Astrocyte (in vitro differentiated cells and primary cell): ENCODE measurements around the gene VWC2L. TPM values are rescaled to one million over a fixed set of nuclear protein-coding genes. Genes with fewer than 3 reads are reported as not detected.

Experiments
- DNase-seq: peaks from one replicate; pipeline ENCODE4 v3.0.0-alpha.2; 2010; ENCODE audit warnings: low read depth
- FAIRE-seq: peaks from 2 replicates; lab custom pipeline; 2011; peaks lifted over from hg19 to GRCh38; lab: Jason Lieb, UNC
- H2AFZ ChIP-seq: 2 replicates; pipeline ENCODE4 v1.6.0; 2012; ENCODE audit warnings: low read depth, low read length, inconsistent platforms
- H3K27ac ChIP-seq: 2 replicates; pipeline ENCODE4 v1.5.1; 2011; ENCODE audit warnings: low read depth, low read length, inconsistent platforms
- H3K27me3 ChIP-seq: 2 replicates; pipeline ENCODE4 v1.6.0; 2011; ENCODE audit warnings: low read length, inconsistent platforms; ENCODE audit not compliant: insufficient read depth
- H3K36me3 ChIP-seq: 2 replicates; pipeline ENCODE4 v1.5.1; 2011; ENCODE audit warnings: low read length, inconsistent platforms; ENCODE audit not compliant: insufficient read depth
- H3K4me1 ChIP-seq: 2 replicates; pipeline ENCODE4 v1.5.1; 2011; ENCODE audit warnings: low read length, inconsistent platforms; ENCODE audit not compliant: insufficient read depth
- H3K4me2 ChIP-seq: 2 replicates; pipeline ENCODE4 v1.6.0; 2012; ENCODE audit warnings: low read length, inconsistent platforms
- H3K4me3 ChIP-seq: 2 replicates; pipeline ENCODE4 v1.5.1; 2011; ENCODE audit warnings: low read depth, mild to moderate bottlenecking, low read length, inconsistent platforms; ENCODE audit not compliant: insufficient read depth
- H3K79me2 ChIP-seq: 2 replicates; pipeline ENCODE4 v1.6.0; 2012; ENCODE audit warnings: mild to moderate bottlenecking, low read length, inconsistent platforms; ENCODE audit not compliant: insufficient read depth
- H3K9ac ChIP-seq: 2 replicates; pipeline ENCODE4 v1.6.0; 2012; ENCODE audit warnings: mild to moderate bottlenecking, low read length, inconsistent platforms
- H3K9me3 ChIP-seq: 2 replicates; pipeline ENCODE4 v1.5.1; 2012; ENCODE audit warnings: low read depth, mild to moderate bottlenecking, low read length, inconsistent platforms; ENCODE audit not compliant: insufficient read depth
- H4K20me1 ChIP-seq: 2 replicates; pipeline ENCODE4 v1.6.0; 2012; ENCODE audit warnings: low read length, inconsistent platforms; ENCODE audit not compliant: insufficient read depth
- H3K27ac Mint-ChIP-seq: one replicate; pipeline ENCODE4 v1.8.0; 2021; ENCODE audit warnings: mild to moderate bottlenecking, mixed read lengths; ENCODE audit not compliant: unreplicated experiment
- H3K27me3 Mint-ChIP-seq: one replicate; pipeline ENCODE4 v1.8.0; 2021; ENCODE audit warnings: low read depth, mixed read lengths; ENCODE audit not compliant: unreplicated experiment
- H3K36me3 Mint-ChIP-seq: one replicate; pipeline ENCODE4 v1.8.0; 2021; ENCODE audit warnings: low read depth, mixed read lengths; ENCODE audit not compliant: unreplicated experiment
- H3K4me1 Mint-ChIP-seq: one replicate; pipeline ENCODE4 v1.8.0; 2021; ENCODE audit warnings: low read depth, mixed read lengths; ENCODE audit not compliant: unreplicated experiment
- H3K4me3 Mint-ChIP-seq: one replicate; pipeline ENCODE4 v1.8.0; 2021; ENCODE audit warnings: mild to moderate bottlenecking, moderate library complexity, mixed read lengths; ENCODE audit not compliant: unreplicated experiment
- H3K9me3 Mint-ChIP-seq: one replicate; pipeline ENCODE4 v1.8.0; 2021; ENCODE audit warnings: mild to moderate bottlenecking, mixed read lengths; ENCODE audit not compliant: unreplicated experiment
- CTCF ChIP-seq: IDR thresholded peaks from 2 replicates; pipeline ENCODE4 v1.5.1; 2011; ENCODE audit warnings: low read depth, mild to moderate bottlenecking, inconsistent platforms, low read length, moderate library complexity; ENCODE audit not compliant: insufficient read depth
- EZH2 ChIP-seq: IDR thresholded peaks from 2 replicates; pipeline ENCODE4 v1.6.1; 2012; ENCODE audit warnings: mild to moderate bottlenecking, low read length, inconsistent platforms; ENCODE audit not compliant: insufficient read depth
- total RNA-seq: library from RNA; stranded (reverse); gene quantifications from 2 replicates; pipeline ENCODE4 v1.2.1, GENCODE V29; 2021

Gene VWC2L
- total RNA-seq, 1 donor from 2014 or later, result not detected

- Mint-ChIP-seq H3K9me3 (peaks cover 3% of the 10 kb centered on the region), H3K4me1 (peaks cover 28% of the 10 kb centered on the region), H3K27ac (no peak overlapping the region), H3K27me3 (no peaks in the 10 kb centered on the region), H3K4me3 (no peak overlapping the region), H3K36me3 (no peaks in the 10 kb centered on the region)
- Histone ChIP-seq H3K4me3 (no peak overlapping the region), H3K9me3 (no peaks in the 10 kb centered on the region), H3K27me3 (no peaks in the 10 kb centered on the region), H4K20me1 (no peaks in the 10 kb centered on the region), H3K27ac (no peak overlapping the region), H3K4me2 (no peak overlapping the region), H3K4me1 (peaks cover 8% of the 10 kb centered on the region), H3K9ac (no peak overlapping the region), H3K36me3 (no peaks in the 10 kb centered on the region), H2AFZ (no peak overlapping the region), H3K79me2 (no peaks in the 10 kb centered on the region)
- FAIRE-seq (no peak), DNase-seq (no peak)
- TF ChIP-seq CTCF, result no peak
- no peak for TF ChIP-seq EZH2
These were observed 163.4 kb downstream of the VWC2L start for GRCh38 chr2:214574084-214574781.

GRCh38 chr2:214575030-214575429 is 164.2 kb downstream of the VWC2L start:
- H3K36me3 ChIP-seq, result no peaks in the 10 kb centered on the region
- H2AFZ ChIP-seq, result peak overlapping the region; percentile 22
- FAIRE-seq (no peak), DNase-seq (peak; percentile 28)
- H3K9me3 ChIP-seq, result no peaks in the 10 kb centered on the region
- H3K27ac ChIP-seq, result no peak overlapping the region
- H3K27me3 Mint-ChIP-seq, result no peaks in the 10 kb centered on the region
- no peaks in the 10 kb centered on the region for H4K20me1 ChIP-seq
- H3K9me3 Mint-ChIP-seq, result no peaks in the 10 kb centered on the region
- no peaks in the 10 kb centered on the region for H3K27me3 ChIP-seq
- peak overlapping the region; percentile 42 for H3K27ac Mint-ChIP-seq
- H3K4me1 ChIP-seq, result peaks cover 8% of the 10 kb centered on the region
- H3K9ac ChIP-seq, result no peak overlapping the region
- peaks cover 28% of the 10 kb centered on the region for H3K4me1 Mint-ChIP-seq
- TF ChIP-seq CTCF (no peak), EZH2 (no peak)
- H3K79me2 ChIP-seq, result no peaks in the 10 kb centered on the region
- no peaks in the 10 kb centered on the region for H3K36me3 Mint-ChIP-seq
- H3K4me3 Mint-ChIP-seq, result no peak overlapping the region
- peak overlapping the region; percentile 63 for H3K4me2 ChIP-seq
- peak overlapping the region; percentile 15 for H3K4me3 ChIP-seq

GRCh38 chr2:214575465-214575864 is 164.6 kb downstream of the VWC2L start:
- peaks cover 28% of the 10 kb centered on the region for H3K4me1 Mint-ChIP-seq
- H3K9me3 Mint-ChIP-seq, result no peaks in the 10 kb centered on the region
- no peaks in the 10 kb centered on the region for H3K9me3 ChIP-seq
- no peaks in the 10 kb centered on the region for H3K36me3 Mint-ChIP-seq
- H3K27ac ChIP-seq, result no peak overlapping the region
- no peaks in the 10 kb centered on the region for H3K79me2 ChIP-seq
- DNase-seq (peak; percentile 27), FAIRE-seq (no peak)
- peak overlapping the region; percentile 63 for H3K4me2 ChIP-seq
- H4K20me1 ChIP-seq, result no peaks in the 10 kb centered on the region
- no peaks in the 10 kb centered on the region for H3K27me3 Mint-ChIP-seq
- H3K4me3 ChIP-seq, result peak overlapping the region; percentile 15
- peak overlapping the region; percentile 22 for H2AFZ ChIP-seq
- TF ChIP-seq EZH2 (no peak), CTCF (no peak)
- H3K9ac ChIP-seq, result no peak overlapping the region
- peaks cover 8% of the 10 kb centered on the region for H3K4me1 ChIP-seq
- peak overlapping the region; percentile 42 for H3K27ac Mint-ChIP-seq
- H3K36me3 ChIP-seq, result no peaks in the 10 kb centered on the region
- no peaks in the 10 kb centered on the region for H3K27me3 ChIP-seq
- H3K4me3 Mint-ChIP-seq, result no peak overlapping the region
